GM12878 (cell line): ENCODE data around the gene NPDC1. TPM values are rescaled to one million over a fixed set of nuclear protein-coding genes. Genes with fewer than 3 reads are reported as not detected.

Source experiments
- KLF5 ChIP-seq: fragments of 450-650 bp; IDR thresholded peaks from 2 replicates; pipeline ENCODE4 v1.6.1; 2014; ENCODE audit warnings: mild to moderate bottlenecking; ENCODE audit not compliant: partially characterized antibody
- RAD21 ChIP-seq: IDR thresholded peaks from 2 replicates; pipeline ENCODE4 v1.6.1; 2011; ENCODE audit warnings: mild to moderate bottlenecking, low read depth, low read length, moderate library complexity; ENCODE audit not compliant: insufficient read depth
- RB1 ChIP-seq: fragments of 450-650 bp; formaldehyde crosslinking; IDR thresholded peaks from 2 replicates; pipeline ENCODE4 v1.6.1; 2017; ENCODE audit warnings: mild to moderate bottlenecking, borderline replicate concordance
- SUPT20H ChIP-seq: IDR thresholded peaks from 2 replicates; pipeline ENCODE4 v1.6.1; 2011; ENCODE audit warnings: low read depth, mild to moderate bottlenecking, low read length, moderate library complexity, borderline replicate concordance; ENCODE audit not compliant: control insufficient read depth
- polyA plus RNA-seq, 11 experiments: library from polyadenylated mRNA; depleted of rRNA in 4 of 11; unstranded in 6 of 11; stranded (reverse) in 5 of 11; fragments of >200 nt; fragmentation: Nextera tagmentation in 4 of 11; fragmentation: Illumina TruSeq in 1 of 11; extraction: Ambion mirVana in 4 of 11; extraction: Trizol in 1 of 11; gene quantifications; 1 replicate in 1 of 11; 2 replicates in 10 of 11; pipeline versions ENCODE4 v1.2.1 to v1.2.3, GENCODE V29; 2011 to 2016; ENCODE audit warnings: inconsistent platforms in 2 of 11, missing spikeins in 2 of 11, low read depth in 1 of 11
- total RNA-seq, 4 experiments: library from RNA; depleted of rRNA in 3 of 4; stranded (reverse); fragments of >200 nt in 3 of 4; fragmentation: Illumina TruSeq in 1 of 4; extraction: Trizol in 1 of 4; gene quantifications; 2 replicates each; pipeline versions ENCODE4 v1.2.1 to v1.2.3, GENCODE V29; 2013 to 2021
- TF ChIP-seq, protein P1 (sequence below), 3 experiments: IDR thresholded peaks in 2 of 3; conservative IDR thresholded peaks in 1 of 3; 2 replicates each; pipeline ENCODE4 v1.5.1; 2011; ENCODE audit warnings: low read depth in 3 of 3, low read length in 3 of 3, mild to moderate bottlenecking in 3 of 3, control low read depth in 2 of 3, moderate library complexity in 2 of 3, inconsistent platforms in 1 of 3, mixed read lengths in 1 of 3; ENCODE audit not compliant: control insufficient read depth in 2 of 3, insufficient read depth in 1 of 3; ENCODE audit errors: extremely low read depth in 1 of 3
- TF ChIP-seq, protein P2 (sequence below): fragments of 450-650 bp; IDR thresholded peaks from 2 replicates; pipeline ENCODE4 v1.6.1; 2017; ENCODE audit warnings: antibody characterized with exemption, mild to moderate bottlenecking, moderate library complexity
- TF ChIP-seq, protein P3 (sequence below): fragments of 450-650 bp; IDR thresholded peaks from 2 replicates; pipeline ENCODE4 v1.6.1; 2017; ENCODE audit warnings: mild to moderate bottlenecking
- TF ChIP-seq, protein P4 (sequence below): fragments of 150-350 bp; IDR thresholded peaks from 2 replicates; pipeline ENCODE4 v1.6.1; 2016; ENCODE audit warnings: low read depth, low read length
- TF ChIP-seq, protein P5 (sequence below): fragments of 450-650 bp; formaldehyde crosslinking; IDR thresholded peaks from 2 replicates; pipeline ENCODE4 v1.5.0; 2022; ENCODE audit warnings: mild to moderate bottlenecking, missing genetic modification characterization
- TF ChIP-seq, protein P6 (sequence below): fragments of 450-650 bp; IDR thresholded peaks from 2 replicates; pipeline ENCODE4 v1.6.1; 2016; ENCODE audit warnings: mild to moderate bottlenecking

Gene NPDC1
- total and polyA plus RNA-seq, 10 of the 15 experiments (the other 5 are each of a cell fraction or from before 2014, with no cell fraction given): 0.04 to 1.7 (median 0.77) TPM; not detected in 2

DNA sequence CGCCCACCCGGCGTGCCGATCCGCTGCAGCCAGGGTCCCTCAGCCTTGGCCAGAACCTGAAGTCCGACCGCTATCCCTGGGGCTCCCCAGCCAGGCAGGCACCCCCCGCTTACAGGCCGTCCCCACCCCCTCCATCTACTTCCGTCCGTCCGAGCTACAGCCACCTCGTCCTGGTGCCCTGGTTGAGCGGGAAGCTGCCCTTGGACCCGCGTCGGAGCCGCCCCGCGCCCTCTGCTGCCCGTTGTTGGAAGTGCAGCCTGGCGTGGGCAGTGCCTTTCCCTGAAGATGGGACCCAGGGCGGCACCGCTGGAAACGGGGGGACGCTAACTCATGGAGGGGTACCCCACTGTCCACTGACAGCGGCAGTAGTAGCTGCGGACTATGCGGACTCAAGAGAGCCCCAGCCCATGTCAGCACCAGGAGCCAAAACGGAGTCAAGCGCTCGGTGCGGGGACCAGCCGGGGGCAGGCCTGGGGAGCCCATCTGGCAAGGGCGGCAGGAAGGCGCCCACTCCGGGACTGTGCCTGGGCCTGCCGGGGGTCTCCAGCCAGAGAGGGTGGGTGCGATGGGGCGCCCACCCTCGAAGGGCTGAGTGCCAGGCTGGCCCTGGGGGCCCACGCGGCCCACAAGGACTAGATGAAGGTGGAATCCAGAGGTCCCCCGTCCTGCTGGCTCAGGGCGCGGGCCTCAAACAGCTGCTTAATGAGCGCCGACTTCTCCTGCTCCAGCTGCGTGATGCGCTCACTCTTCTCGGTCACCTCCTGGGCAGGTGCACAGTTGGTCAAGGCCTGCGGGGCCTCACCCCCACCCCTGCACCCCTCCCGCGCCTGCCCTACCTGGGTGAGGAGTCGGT lies 18.3 kb upstream of the NPDC1 start (continued):
- TF ChIP-seq RB1: 0 out of 2 replicates have a peak, but pooled peaks have one; percentile 80
- TF ChIP-seq, protein P1, sequence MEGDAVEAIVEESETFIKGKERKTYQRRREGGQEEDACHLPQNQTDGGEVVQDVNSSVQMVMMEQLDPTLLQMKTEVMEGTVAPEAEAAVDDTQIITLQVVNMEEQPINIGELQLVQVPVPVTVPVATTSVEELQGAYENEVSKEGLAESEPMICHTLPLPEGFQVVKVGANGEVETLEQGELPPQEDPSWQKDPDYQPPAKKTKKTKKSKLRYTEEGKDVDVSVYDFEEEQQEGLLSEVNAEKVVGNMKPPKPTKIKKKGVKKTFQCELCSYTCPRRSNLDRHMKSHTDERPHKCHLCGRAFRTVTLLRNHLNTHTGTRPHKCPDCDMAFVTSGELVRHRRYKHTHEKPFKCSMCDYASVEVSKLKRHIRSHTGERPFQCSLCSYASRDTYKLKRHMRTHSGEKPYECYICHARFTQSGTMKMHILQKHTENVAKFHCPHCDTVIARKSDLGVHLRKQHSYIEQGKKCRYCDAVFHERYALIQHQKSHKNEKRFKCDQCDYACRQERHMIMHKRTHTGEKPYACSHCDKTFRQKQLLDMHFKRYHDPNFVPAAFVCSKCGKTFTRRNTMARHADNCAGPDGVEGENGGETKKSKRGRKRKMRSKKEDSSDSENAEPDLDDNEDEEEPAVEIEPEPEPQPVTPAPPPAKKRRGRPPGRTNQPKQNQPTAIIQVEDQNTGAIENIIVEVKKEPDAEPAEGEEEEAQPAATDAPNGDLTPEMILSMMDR (IDR thresholded peaks at IDR 0.05 in 2 of 3, conservative IDR thresholded peaks at IDR 0.05 in 1 of 3; ENCODE audit: control insufficient read depth in 2 of 3, extremely low read depth in 1 of 3, insufficient read depth in 1 of 3, low read depth in 3 of 3, low read length in 3 of 3): peak; percentile 78 to 96 (median 85)
- TF ChIP-seq, protein P2, sequence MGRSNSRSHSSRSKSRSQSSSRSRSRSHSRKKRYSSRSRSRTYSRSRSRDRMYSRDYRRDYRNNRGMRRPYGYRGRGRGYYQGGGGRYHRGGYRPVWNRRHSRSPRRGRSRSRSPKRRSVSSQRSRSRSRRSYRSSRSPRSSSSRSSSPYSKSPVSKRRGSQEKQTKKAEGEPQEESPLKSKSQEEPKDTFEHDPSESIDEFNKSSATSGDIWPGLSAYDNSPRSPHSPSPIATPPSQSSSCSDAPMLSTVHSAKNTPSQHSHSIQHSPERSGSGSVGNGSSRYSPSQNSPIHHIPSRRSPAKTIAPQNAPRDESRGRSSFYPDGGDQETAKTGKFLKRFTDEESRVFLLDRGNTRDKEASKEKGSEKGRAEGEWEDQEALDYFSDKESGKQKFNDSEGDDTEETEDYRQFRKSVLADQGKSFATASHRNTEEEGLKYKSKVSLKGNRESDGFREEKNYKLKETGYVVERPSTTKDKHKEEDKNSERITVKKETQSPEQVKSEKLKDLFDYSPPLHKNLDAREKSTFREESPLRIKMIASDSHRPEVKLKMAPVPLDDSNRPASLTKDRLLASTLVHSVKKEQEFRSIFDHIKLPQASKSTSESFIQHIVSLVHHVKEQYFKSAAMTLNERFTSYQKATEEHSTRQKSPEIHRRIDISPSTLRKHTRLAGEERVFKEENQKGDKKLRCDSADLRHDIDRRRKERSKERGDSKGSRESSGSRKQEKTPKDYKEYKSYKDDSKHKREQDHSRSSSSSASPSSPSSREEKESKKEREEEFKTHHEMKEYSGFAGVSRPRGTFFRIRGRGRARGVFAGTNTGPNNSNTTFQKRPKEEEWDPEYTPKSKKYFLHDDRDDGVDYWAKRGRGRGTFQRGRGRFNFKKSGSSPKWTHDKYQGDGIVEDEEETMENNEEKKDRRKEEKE: no peak
- TF ChIP-seq, protein P3, sequence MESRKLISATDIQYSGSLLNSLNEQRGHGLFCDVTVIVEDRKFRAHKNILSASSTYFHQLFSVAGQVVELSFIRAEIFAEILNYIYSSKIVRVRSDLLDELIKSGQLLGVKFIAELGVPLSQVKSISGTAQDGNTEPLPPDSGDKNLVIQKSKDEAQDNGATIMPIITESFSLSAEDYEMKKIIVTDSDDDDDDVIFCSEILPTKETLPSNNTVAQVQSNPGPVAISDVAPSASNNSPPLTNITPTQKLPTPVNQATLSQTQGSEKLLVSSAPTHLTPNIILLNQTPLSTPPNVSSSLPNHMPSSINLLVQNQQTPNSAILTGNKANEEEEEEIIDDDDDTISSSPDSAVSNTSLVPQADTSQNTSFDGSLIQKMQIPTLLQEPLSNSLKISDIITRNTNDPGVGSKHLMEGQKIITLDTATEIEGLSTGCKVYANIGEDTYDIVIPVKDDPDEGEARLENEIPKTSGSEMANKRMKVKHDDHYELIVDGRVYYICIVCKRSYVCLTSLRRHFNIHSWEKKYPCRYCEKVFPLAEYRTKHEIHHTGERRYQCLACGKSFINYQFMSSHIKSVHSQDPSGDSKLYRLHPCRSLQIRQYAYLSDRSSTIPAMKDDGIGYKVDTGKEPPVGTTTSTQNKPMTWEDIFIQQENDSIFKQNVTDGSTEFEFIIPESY: no peak
- TF ChIP-seq KLF5: no peak
- TF ChIP-seq, protein P4, sequence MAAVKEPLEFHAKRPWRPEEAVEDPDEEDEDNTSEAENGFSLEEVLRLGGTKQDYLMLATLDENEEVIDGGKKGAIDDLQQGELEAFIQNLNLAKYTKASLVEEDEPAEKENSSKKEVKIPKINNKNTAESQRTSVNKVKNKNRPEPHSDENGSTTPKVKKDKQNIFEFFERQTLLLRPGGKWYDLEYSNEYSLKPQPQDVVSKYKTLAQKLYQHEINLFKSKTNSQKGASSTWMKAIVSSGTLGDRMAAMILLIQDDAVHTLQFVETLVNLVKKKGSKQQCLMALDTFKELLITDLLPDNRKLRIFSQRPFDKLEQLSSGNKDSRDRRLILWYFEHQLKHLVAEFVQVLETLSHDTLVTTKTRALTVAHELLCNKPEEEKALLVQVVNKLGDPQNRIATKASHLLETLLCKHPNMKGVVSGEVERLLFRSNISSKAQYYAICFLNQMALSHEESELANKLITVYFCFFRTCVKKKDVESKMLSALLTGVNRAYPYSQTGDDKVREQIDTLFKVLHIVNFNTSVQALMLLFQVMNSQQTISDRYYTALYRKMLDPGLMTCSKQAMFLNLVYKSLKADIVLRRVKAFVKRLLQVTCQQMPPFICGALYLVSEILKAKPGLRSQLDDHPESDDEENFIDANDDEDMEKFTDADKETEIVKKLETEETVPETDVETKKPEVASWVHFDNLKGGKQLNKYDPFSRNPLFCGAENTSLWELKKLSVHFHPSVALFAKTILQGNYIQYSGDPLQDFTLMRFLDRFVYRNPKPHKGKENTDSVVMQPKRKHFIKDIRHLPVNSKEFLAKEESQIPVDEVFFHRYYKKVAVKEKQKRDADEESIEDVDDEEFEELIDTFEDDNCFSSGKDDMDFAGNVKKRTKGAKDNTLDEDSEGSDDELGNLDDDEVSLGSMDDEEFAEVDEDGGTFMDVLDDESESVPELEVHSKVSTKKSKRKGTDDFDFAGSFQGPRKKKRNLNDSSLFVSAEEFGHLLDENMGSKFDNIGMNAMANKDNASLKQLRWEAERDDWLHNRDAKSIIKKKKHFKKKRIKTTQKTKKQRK: no peak
- TF ChIP-seq RAD21: peak; percentile 61
- TF ChIP-seq SUPT20H: no peak
- TF ChIP-seq, protein P5, sequence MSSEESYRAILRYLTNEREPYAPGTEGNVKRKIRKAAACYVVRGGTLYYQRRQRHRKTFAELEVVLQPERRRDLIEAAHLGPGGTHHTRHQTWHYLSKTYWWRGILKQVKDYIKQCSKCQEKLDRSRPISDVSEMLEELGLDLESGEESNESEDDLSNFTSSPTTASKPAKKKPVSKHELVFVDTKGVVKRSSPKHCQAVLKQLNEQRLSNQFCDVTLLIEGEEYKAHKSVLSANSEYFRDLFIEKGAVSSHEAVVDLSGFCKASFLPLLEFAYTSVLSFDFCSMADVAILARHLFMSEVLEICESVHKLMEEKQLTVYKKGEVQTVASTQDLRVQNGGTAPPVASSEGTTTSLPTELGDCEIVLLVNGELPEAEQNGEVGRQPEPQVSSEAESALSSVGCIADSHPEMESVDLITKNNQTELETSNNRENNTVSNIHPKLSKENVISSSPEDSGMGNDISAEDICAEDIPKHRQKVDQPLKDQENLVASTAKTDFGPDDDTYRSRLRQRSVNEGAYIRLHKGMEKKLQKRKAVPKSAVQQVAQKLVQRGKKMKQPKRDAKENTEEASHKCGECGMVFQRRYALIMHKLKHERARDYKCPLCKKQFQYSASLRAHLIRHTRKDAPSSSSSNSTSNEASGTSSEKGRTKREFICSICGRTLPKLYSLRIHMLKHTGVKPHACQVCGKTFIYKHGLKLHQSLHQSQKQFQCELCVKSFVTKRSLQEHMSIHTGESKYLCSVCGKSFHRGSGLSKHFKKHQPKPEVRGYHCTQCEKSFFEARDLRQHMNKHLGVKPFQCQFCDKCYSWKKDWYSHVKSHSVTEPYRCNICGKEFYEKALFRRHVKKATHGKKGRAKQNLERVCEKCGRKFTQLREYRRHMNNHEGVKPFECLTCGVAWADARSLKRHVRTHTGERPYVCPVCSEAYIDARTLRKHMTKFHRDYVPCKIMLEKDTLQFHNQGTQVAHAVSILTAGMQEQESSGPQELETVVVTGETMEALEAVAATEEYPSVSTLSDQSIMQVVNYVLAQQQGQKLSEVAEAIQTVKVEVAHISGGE (CRISPR knock-in tag): no peak
- TF ChIP-seq, protein P6, sequence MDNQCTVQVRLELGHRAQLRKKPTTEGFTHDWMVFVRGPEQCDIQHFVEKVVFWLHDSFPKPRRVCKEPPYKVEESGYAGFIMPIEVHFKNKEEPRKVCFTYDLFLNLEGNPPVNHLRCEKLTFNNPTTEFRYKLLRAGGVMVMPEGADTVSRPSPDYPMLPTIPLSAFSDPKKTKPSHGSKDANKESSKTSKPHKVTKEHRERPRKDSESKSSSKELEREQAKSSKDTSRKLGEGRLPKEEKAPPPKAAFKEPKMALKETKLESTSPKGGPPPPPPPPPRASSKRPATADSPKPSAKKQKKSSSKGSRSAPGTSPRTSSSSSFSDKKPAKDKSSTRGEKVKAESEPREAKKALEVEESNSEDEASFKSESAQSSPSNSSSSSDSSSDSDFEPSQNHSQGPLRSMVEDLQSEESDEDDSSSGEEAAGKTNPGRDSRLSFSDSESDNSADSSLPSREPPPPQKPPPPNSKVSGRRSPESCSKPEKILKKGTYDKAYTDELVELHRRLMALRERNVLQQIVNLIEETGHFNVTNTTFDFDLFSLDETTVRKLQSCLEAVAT: 0 out of 2 replicates have a peak, but pooled peaks have one; percentile 24
